Left renal cortex interstitium (tissue), 4 donors: ENCODE measurements around the gene DSC1. TPM values are rescaled to one million over a fixed set of nuclear protein-coding genes. Genes with fewer than 3 reads are reported as not detected.
"Not testable (repeated sequence)": the region's sequence is repeated elsewhere in the genome, so short reads cannot be mapped to it uniquely, and the experiment has no call there.

Experiments
- DNase-seq, 4 donors: peaks; one replicate each; pipeline ENCODE4 v3.0.0-alpha.2; 2013; ENCODE audit warnings: low read depth in 4 of 4, low spot score in 2 of 4, missing footprints in 1 of 4
- polyA plus RNA-seq, 4 donors: library from polyadenylated mRNA; unstranded; fragments of 120-200 nt; gene quantifications; one replicate each; pipeline ENCODE4 v1.2.1, GENCODE V29; 2013; ENCODE audit not compliant: insufficient read length in 4 of 4

The DSC1 gene
- polyA plus RNA-seq = 1 to 10 TPM; 1.4 to 2.8 (median 2.2) TPM

DNA sequence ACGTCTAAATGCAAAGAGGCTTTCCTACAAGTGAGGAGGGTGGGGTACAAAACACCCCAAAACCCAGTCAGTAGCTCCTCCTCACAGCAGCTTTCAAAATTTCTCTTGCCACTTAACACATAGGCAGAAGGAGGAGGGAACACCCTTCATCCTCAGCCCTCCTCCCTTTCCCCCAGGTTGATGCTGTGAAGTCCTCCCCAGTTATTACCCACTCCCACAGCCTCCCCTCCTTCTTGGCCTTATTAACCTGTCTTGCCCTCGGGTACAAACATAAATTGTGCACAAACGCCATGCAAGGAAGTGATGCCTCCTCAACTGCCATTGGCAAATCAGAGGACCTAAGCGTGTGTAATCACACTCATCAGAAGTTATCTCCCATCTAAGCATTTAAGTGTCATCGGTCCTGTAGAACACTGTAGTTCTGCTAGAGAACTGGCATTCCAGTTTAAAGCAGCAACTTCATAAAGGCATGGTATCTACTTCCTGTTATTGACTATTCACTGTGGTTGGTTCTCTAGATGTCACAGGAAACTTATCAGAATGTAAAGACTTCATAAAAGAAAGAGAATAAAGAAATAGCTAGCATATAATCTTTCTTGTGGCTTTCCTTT lies at the start of gene DSC1:
TSS of gene DSC1 (minus strand) at position 32 of the 611 bp plus-strand sequence. CDS start 262 bp downstream, outside the sequence.
- DNase-seq = no peak

- DNase-seq = no peak
Measured at GRCh38 chr18:31211047-31211446, 48.4 kb upstream of the DSC1 start.

DNA sequence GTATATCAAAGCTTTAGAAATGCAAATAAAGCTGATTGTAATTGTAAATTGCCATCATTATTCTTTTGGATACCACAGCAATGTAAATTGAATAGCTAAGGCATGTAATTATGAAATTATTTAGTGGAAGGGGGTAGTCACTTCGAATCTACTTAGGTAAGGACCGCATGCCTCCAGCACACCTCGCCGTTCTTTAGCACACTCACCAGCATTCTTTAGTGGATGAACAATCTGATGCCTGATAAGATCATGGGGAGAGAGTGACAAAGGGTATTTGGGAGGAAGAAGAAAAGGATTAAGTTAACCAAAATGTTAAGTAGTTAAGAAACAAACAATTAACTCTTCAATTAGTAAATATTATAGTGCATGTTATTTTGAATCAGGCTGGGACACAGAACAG lies 46.4 kb upstream of the DSC1 start:
- DNase-seq = no peak

DNA sequence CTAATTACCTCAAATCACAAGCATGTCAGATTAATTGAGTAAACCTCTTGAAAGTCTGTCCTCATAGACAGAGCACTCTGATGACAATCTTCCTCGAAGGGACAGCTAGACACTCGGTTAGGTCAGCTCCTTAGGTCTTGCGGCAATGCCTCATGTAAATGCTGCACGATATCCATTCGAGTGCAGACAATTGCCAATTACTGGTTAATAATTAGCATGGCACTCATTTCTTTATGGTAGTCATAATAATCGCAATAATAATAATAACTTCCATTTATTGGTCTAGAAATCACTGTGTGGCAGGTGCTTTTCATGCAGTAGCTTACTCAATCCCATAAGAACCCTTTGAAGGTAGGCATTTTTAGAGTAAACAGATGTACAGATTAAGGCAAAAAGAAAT lies 44.7 kb upstream of the DSC1 start:
- no peak for DNase-seq

- peak; percentile 39 to 76 (median 52) for DNase-seq
Measured at GRCh38 chr18:31206787-31207381, 44.2 kb upstream of the DSC1 start.

- no peak for DNase-seq
Measured at GRCh38 chr18:31206071-31206470, 43.4 kb upstream of the DSC1 start.

DNA sequence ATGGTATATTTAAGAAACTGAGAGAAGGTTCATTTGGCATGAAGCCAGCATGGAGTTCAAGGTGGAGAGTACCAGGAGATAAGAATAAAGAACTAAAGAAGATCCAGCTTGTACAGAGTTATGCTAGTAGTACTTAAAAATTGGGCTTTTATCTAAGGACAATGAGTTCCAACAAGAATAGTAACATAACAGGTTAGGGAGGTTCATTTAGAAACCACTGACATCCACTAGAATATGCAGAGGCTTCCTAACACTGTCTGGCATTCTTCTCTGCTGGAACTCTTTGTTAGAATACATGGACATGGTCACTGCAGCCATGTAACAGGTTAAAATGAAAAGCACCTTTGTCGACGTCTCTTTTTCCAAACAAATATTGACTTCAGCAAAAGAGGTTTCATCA lies 42.6 kb upstream of the DSC1 start:
- DNase-seq = no peak

GRCh38 chr18:31204833-31205232 lies 42.2 kb upstream of the DSC1 start:
- no peak for DNase-seq

DNA sequence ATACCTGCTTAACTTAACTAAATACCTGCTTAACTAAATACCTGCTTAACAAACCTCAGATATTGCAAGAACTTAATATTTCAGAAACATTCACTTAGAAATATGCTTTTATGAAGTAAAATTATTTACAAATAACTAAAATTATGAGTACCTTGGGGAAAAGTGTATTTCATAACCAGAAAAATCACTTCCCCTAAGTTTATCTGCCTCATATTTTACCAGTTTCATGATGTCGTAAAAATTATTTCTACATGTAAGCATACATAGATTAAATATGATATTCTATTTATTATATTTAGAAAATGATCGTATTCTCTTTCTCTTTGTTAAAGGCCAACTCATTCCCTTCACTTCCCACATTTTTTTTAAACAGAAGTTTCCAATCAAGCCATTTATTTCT lies 41.5 kb upstream of the DSC1 start:
- DNase-seq = no peak

- DNase-seq = no peak
Measured at GRCh38 chr18:31203794-31204148, 41.1 kb upstream of the DSC1 start.

- DNase-seq = no peak
Measured at GRCh38 chr18:31203096-31203793, 40.6 kb upstream of the DSC1 start.

DNA sequence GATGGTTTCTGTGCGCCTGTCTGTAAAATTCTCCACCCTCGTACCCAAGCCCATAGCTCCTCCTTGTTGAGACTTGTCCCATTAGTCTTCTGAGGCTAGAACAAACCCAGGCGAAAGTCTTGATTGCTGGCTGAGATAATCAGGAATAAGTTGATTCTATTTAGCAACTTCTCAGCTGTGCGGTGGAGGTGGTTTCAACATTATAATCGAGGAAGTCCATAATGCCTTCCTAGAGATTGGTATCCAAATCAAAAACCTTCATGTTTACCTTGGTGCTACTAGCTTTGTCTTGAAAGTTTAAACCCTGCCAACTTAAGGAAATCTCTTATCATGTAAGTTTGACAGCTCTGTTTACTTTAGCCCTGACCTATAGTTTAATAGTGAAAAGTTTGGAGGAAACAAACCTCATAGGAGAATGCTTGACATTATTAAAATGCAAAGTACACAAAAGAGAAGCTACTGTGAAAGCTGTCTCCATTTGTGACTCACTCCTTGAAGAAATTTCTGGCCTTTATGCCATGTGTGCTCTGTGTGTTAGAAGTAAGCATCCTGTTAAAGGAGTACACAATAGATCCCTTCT lies 36.6 kb upstream of the DSC1 start:
- no peak for DNase-seq

DNA sequence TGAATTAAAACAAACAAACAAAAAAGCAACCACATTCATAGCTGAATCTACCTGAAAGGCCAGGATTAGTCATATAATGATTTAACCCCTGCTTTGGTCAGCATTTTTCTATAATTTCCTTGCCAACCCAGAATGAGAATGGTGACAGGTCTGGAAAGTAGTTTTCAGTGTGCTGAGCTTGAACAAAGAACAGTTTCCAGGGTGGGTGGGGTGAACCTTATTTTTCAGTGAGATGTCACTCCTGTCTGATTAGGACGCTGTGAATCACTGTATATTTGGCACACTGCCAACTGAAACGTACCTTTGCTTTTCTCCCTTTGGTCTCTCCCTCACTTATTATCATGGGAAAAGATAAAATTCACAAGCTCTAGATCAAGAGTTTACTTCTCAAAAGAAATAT lies 35.0 kb upstream of the DSC1 start:
- DNase-seq = no peak

GRCh38 chr18:31195063-31195462 lies 32.4 kb upstream of the DSC1 start:
- DNase-seq = no peak

- no peak for DNase-seq
Measured at GRCh38 chr18:31192086-31192776, 29.6 kb upstream of the DSC1 start.

DNA sequence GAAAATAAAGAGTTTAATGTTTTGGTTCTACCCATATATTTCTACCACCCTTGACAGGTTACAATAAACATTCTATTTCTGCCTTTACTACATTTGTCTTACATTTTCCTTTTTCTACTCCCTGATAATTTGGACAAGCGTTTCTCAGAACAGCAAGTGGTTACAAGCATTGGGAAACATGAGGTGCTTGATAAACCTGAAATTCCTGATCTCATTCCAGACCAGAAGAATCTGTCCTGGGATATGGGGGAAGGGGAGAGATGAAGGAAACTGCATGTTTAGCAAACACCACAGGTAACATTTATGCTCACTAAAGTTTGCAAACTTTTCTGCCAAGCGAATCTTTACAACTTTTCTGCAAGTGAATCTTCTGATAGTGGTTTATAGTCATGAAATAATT lies 28.3 kb upstream of the DSC1 start:
- no peak for DNase-seq

DNA sequence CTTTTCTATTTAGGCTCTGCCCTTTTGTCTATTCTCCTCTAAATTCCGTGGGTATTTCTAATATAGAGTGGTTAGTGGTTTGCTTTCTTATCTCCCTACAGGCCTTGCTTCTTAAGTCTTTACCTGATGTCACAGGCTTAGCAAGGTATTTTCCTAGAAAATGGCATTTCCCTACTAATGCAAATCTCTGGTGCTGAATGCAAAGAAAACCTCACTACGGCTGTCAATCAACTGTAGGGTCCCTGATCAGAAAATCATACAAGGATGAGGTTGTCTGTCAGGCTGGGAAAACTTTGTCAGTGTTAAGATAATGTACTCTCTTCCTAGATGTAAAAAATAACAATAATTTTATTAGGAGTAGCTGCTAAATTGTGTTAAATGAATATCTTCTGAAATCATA lies 27.1 kb upstream of the DSC1 start:
- no peak for DNase-seq

DNA sequence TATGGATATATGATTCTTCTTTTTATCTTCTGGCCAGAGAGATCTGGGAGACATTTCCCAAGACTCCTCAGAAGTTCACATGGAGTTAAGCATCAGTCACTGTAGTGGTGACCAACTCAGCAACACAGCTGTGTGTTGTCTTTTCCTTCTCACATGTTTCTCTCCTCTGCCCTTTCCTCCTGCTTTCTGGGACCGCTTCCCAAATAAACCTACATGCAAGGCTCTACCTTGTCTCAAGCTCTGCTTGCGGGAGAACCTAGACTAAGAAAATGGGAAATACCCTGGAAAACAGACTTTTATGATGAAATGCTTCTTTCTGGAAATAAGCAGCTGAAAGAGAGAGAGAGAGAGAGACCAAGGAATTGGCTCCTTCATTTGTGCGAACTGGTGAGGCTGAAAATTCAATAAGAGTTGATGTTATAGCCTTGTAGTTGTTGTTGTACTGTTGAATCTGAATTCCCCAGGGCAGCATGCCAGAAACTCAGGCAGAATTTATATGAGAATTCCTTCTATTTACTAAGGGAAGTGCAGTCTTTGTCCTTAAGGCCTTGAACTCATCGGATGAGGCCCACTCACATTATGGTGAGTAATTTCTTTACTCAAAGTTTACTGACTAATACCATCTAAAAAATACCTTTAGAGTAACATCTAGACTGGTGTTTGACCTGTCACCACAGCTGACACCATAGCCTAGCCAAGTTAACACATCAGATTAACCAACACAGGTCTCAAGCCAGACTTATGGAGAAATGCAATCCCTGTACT lies 22.7 kb upstream of the DSC1 start:
- no peak for DNase-seq

GRCh38 chr18:31183302-31183701 lies 20.6 kb upstream of the DSC1 start:
- no peak for DNase-seq

- not testable (repeated sequence) for DNase-seq
Measured at GRCh38 chr18:31177369-31177768, 14.7 kb upstream of the DSC1 start.
